ENCODE measurements around the gene ME1. TPM values are rescaled to one million over a fixed set of nuclear protein-coding genes. Genes with fewer than 3 reads are reported as not detected.

The ME1 gene
- total and polyA plus RNA-seq, 2 experiments from 2014 or later, result 4.0 to 10.0 TPM

DNA sequence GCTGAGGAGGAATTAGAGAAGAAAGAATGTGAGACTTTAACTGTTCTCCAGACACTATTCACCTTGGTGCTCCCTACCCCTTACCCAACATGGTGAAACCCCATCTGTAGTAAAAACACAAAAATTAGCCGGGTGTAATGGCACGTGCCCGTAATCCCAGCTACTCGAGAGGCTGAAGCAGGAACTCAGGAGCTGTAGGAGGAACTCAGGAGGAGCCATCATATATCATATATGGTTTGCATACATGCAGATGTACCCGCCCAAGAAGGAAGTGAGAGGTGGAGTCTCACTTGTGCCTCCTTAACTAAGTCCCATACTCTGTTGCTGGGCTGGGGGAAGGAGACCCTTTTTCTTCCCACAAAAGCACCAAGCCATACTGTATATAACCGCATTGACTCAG is 35.5 kb upstream of the ME1 start:
- H3K4me1 ChIP-seq (ENCODE audit: insufficient read depth), result no peaks in the 10 kb centered on the region

DNA sequence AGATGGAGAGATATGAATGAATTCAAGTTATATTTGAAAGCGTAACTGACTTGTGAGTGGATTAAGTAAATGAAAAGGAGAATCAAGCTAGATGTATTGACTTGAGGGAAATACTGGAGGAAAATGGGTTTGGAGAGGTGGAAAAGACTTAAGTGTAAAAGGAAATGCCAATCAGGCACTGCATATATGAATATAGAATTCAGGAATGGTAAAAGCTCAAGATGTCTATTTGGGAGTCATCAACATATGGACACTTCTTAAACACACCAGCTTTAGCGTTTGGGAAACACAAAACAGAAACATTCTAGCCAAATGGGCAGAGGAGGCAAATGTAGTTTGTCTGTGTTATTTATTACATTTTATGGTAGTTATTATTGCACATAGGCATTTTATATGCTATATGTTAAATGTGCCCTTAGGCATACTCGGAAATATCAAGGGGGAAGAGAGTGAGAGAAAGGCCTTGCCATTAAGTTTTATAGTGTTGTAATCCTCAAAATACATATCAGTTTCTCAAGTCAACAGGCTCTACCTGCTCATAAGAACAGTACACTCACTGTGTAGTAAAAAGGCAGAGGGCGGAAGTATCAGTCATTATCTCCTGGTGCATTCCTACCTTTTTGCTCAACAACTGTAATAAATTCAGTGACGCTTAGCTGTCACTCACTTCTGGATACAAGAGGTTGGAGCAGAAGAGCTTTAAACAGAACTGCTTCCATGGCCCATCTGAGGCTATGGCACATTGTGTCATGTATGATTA is 33.7 kb upstream of the ME1 start:
- no peaks in the 10 kb centered on the region for H4K20me1 ChIP-seq (ENCODE audit: insufficient read depth)
- no peaks in the 10 kb centered on the region for H3K9me2 ChIP-seq (ENCODE audit: insufficient read depth)
- no peaks in the 10 kb centered on the region for H3K4me1 ChIP-seq (ENCODE audit: insufficient read depth)
- no peak overlapping the region for H3K27ac ChIP-seq
- DNase-seq, result no peak
- H3F3A ChIP-seq (ENCODE audit: insufficient read depth), result no peaks in the 10 kb centered on the region
- H3K9ac ChIP-seq, result no peak overlapping the region
- in situ Hi-C loops (cut with MboI), result no loop called here
- no peaks in the 10 kb centered on the region for H3K36me3 ChIP-seq (ENCODE audit: low read depth)
- no peaks in the 10 kb centered on the region for H3K79me2 ChIP-seq (ENCODE audit: insufficient read depth)
- H3K4me2 ChIP-seq (ENCODE audit: unreplicated experiment), result no peak overlapping the region
- H3K9me3 ChIP-seq (ENCODE audit: low read depth), result no peaks in the 10 kb centered on the region
- no peak overlapping the region for H2AFZ ChIP-seq
- H3K4me3 ChIP-seq, result no peak overlapping the region
- 82 to 84% methylated on average over 5 of the region's 5 CpGs for WGBS, 2 experiments (ENCODE audit: low coverage in 1 of 2, low lambda C conversion rate in 2 of 2, missing lambda C conversion rate in 2 of 2)
- no peaks in the 10 kb centered on the region for H3K27me3 ChIP-seq (replicated peaks; ENCODE audit: insufficient read depth)
- TF ChIP-seq EZH2 (IDR thresholded peaks at IDR 0.05; ENCODE audit: insufficient read depth, poor library complexity, severe bottlenecking) (no peak), EZH2phosphoT487 (IDR thresholded peaks at IDR 0.05; ENCODE audit: insufficient read depth, low read depth) (no peak)

More for the DNA sequence above, 35.5 kb upstream of the ME1 start:
- no peak overlapping the region for H2AFZ ChIP-seq
- H3F3A ChIP-seq (ENCODE audit: insufficient read depth), result no peaks in the 10 kb centered on the region
- no peaks in the 10 kb centered on the region for H3K9me2 ChIP-seq (ENCODE audit: insufficient read depth)
- H3K27me3 ChIP-seq (replicated peaks; ENCODE audit: insufficient read depth), result no peaks in the 10 kb centered on the region
- no peak overlapping the region for H3K4me3 ChIP-seq
- H3K36me3 ChIP-seq (ENCODE audit: low read depth), result no peaks in the 10 kb centered on the region
- H3K9me3 ChIP-seq (ENCODE audit: low read depth), result no peaks in the 10 kb centered on the region
- 35 to 42% methylated on average over 6 of the region's 6 CpGs for WGBS, 2 experiments (ENCODE audit: low coverage in 1 of 2, low lambda C conversion rate in 2 of 2, missing lambda C conversion rate in 2 of 2)
- no peak overlapping the region for H3K9ac ChIP-seq
- no peak for DNase-seq
- H3K4me2 ChIP-seq (ENCODE audit: unreplicated experiment), result no peak overlapping the region
- H3K27ac ChIP-seq, result no peak overlapping the region
- TF ChIP-seq EZH2 (IDR thresholded peaks at IDR 0.05; ENCODE audit: insufficient read depth, poor library complexity, severe bottlenecking) (no peak), EZH2phosphoT487 (IDR thresholded peaks at IDR 0.05; ENCODE audit: insufficient read depth, low read depth) (no peak)
- H4K20me1 ChIP-seq (ENCODE audit: insufficient read depth), result no peaks in the 10 kb centered on the region
- in situ Hi-C loops (cut with MboI), result no loop called here
- no peaks in the 10 kb centered on the region for H3K79me2 ChIP-seq (ENCODE audit: insufficient read depth)

DNA sequence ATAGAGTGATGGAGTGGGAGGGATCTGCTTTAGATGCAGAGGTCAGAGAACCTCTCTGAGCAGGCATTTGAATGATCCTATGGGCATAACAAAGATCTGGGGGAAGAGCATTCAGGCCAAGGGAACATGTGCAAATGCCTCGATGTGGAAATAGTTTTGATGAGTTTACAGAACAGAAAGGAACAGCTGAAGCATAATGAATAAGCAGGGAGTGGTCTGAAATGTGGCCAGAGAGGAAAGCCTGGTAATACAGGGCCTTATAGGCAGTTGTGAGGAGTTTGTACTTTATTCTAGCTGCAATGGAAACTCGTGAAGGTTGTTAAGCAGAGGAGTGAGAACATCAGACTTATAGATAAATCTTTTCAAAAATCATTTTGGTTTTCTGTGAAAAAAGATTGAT is 33.0 kb upstream of the ME1 start:
- no peak overlapping the region for H3K27ac ChIP-seq
- H3K9me3 ChIP-seq (ENCODE audit: low read depth), result no peaks in the 10 kb centered on the region
- no peaks in the 10 kb centered on the region for H3K27me3 ChIP-seq (replicated peaks; ENCODE audit: insufficient read depth)
- no peak overlapping the region for H3K4me3 ChIP-seq
- in situ Hi-C loops (cut with MboI), result no loop called here
- no peaks in the 10 kb centered on the region for H3K9me2 ChIP-seq (ENCODE audit: insufficient read depth)
- no peaks in the 10 kb centered on the region for H3K79me2 ChIP-seq (ENCODE audit: insufficient read depth)
- no peaks in the 10 kb centered on the region for H3F3A ChIP-seq (ENCODE audit: insufficient read depth)
- WGBS, 2 experiments (ENCODE audit: low coverage in 1 of 2, low lambda C conversion rate in 2 of 2, missing lambda C conversion rate in 2 of 2), result 8% methylated on average over 2 of the region's 2 CpGs
- no peaks in the 10 kb centered on the region for H3K4me1 ChIP-seq (ENCODE audit: insufficient read depth)
- peak; percentile 34 for DNase-seq
- no peaks in the 10 kb centered on the region for H3K36me3 ChIP-seq (ENCODE audit: low read depth)
- no peak overlapping the region for H2AFZ ChIP-seq
- no peaks in the 10 kb centered on the region for H4K20me1 ChIP-seq (ENCODE audit: insufficient read depth)
- H3K9ac ChIP-seq, result no peak overlapping the region
- H3K4me2 ChIP-seq (ENCODE audit: unreplicated experiment), result no peak overlapping the region
- TF ChIP-seq EZH2 (IDR thresholded peaks at IDR 0.05; ENCODE audit: insufficient read depth, poor library complexity, severe bottlenecking) (no peak), EZH2phosphoT487 (IDR thresholded peaks at IDR 0.05; ENCODE audit: insufficient read depth, low read depth) (no peak)

DNA sequence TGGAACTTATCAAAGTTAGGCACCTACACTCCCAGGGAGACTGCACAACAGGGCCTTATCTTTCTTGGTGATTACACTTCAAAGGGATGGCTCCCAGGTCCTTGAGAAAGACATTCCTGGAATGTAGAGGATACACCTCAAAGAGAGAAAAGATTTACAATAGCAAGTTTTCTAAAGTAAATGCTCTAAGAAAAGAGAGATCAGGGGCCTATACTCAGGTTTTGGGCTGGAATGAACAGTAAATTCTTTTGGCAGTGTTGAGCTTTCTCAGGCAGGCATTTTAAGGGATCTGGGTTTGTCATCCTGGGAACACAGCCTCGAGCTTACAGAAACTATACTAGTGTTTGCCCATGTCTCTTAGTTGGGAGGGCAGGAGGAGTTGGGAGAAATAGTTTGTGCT is 31.7 kb upstream of the ME1 start:
- Histone ChIP-seq H3K79me2 (ENCODE audit: insufficient read depth) (no peaks in the 10 kb centered on the region), H3K27ac (no peak overlapping the region), H3K4me2 (ENCODE audit: unreplicated experiment) (no peak overlapping the region), H3K4me3 (no peak overlapping the region), H3F3A (ENCODE audit: insufficient read depth) (no peaks in the 10 kb centered on the region), H3K4me1 (ENCODE audit: insufficient read depth) (no peaks in the 10 kb centered on the region), H3K9ac (no peak overlapping the region), H2AFZ (no peak overlapping the region), H3K9me2 (ENCODE audit: insufficient read depth) (no peaks in the 10 kb centered on the region), H3K36me3 (ENCODE audit: low read depth) (no peaks in the 10 kb centered on the region), H3K9me3 (ENCODE audit: low read depth) (no peaks in the 10 kb centered on the region), H4K20me1 (ENCODE audit: insufficient read depth) (no peaks in the 10 kb centered on the region), H3K27me3 (replicated peaks; ENCODE audit: insufficient read depth) (no peaks in the 10 kb centered on the region)
- DNase-seq, result no peak
- 0 to 14% methylated on average over 1 of the region's 1 CpG for WGBS, 2 experiments (ENCODE audit: low coverage in 1 of 2, low lambda C conversion rate in 2 of 2, missing lambda C conversion rate in 2 of 2)
- TF ChIP-seq EZH2 (IDR thresholded peaks at IDR 0.05; ENCODE audit: insufficient read depth, poor library complexity, severe bottlenecking), result no peak
- TF ChIP-seq EZH2phosphoT487 (IDR thresholded peaks at IDR 0.05; ENCODE audit: insufficient read depth, low read depth), result no peak
- in situ Hi-C loops (cut with MboI), result no loop called here

All from GM23248 (cell line).